Activated naive CD8-positive, alpha-beta T cell treated with anti-CD3 and anti-CD28 coated beads, Interleukin-2, amount 50 U/mL, for 24 hours (primary cell): Measurements from ENCODE around the gene CAND1.
A peak's percentile ranks its signal among the peaks of the same experiment; 100 is the strongest.

Experiments
- ATAC-seq: fragments of 150-1000 bp; cut with Tn5 transposase; one replicate; pipeline ENCODE4 v1.10.0; 2021
- DNase-seq: peaks from one replicate; pipeline ENCODE4 v3.0.0; 2021
- H3K27ac Mint-ChIP-seq: one replicate; pipeline ENCODE4 v1.8.0; 2021; ENCODE audit warnings: mild to moderate bottlenecking, mixed read lengths
- H3K27me3 Mint-ChIP-seq: one replicate; pipeline ENCODE4 v1.8.0; 2021; ENCODE audit warnings: mixed read lengths
- H3K36me3 Mint-ChIP-seq: one replicate; pipeline ENCODE4 v1.8.0; 2021; ENCODE audit warnings: low read depth, mixed read lengths
- H3K4me1 Mint-ChIP-seq: one replicate; pipeline ENCODE4 v1.8.0; 2021; ENCODE audit warnings: mixed read lengths
- H3K4me3 Mint-ChIP-seq: one replicate; pipeline ENCODE4 v1.8.0; 2021; ENCODE audit warnings: mild to moderate bottlenecking, moderate library complexity, mixed read lengths
- H3K9me3 Mint-ChIP-seq: one replicate; pipeline ENCODE4 v1.8.0; 2021; ENCODE audit warnings: mixed read lengths

CAND1 gene

DNA sequence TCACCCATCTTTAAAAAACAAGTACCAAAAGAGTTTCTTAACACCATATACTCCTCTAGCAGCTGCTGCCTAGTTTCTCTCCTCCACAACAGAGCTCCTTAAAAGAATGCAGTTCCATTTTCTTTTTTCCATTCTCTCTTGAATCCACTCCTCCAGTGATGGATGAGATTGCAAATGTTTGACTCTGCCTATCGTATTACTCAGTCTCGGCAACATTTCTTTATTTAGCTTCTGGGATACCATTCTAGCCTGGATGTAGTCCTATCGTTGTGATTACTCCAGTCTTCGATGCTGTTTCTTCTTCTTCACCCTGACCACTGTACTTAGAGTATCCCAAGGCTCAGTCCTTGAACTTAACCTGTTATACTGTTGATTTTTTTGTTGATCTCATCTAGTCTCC is 30.8 kb downstream of the CAND1 start:
- no peaks in the 10 kb centered on the region for H3K27me3 Mint-ChIP-seq
- H3K27ac Mint-ChIP-seq: no peak overlapping the region
- H3K36me3 Mint-ChIP-seq: peaks cover 66% of the 10 kb centered on the region
- DNase-seq (no peak), ATAC-seq (no peak)
- peaks cover 2% of the 10 kb centered on the region for H3K4me1 Mint-ChIP-seq
- no peak overlapping the region for H3K4me3 Mint-ChIP-seq
- no peaks in the 10 kb centered on the region for H3K9me3 Mint-ChIP-seq

DNA sequence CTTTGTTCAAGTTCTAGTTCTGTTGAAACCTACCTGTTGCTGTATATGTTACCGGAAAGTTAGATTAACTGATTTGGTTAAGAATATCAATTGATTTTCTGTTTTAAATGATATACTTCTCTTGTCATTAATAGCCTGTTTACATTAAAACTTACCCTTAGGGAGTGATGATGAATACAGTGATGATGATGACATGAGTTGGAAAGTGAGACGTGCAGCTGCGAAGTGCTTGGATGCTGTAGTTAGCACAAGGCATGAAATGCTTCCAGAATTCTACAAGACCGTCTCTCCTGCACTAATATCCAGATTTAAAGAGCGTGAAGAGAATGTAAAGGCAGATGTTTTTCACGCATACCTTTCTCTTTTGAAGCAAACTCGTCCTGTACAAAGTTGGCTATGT is 33.0 kb downstream of the CAND1 start:
- Mint-ChIP-seq H3K27me3 (no peaks in the 10 kb centered on the region), H3K4me1 (peaks cover 2% of the 10 kb centered on the region), H3K36me3 (peaks cover 70% of the 10 kb centered on the region), H3K9me3 (no peaks in the 10 kb centered on the region), H3K27ac (no peak overlapping the region), H3K4me3 (no peak overlapping the region)
- DNase-seq (no peak), ATAC-seq (no peak)

DNA sequence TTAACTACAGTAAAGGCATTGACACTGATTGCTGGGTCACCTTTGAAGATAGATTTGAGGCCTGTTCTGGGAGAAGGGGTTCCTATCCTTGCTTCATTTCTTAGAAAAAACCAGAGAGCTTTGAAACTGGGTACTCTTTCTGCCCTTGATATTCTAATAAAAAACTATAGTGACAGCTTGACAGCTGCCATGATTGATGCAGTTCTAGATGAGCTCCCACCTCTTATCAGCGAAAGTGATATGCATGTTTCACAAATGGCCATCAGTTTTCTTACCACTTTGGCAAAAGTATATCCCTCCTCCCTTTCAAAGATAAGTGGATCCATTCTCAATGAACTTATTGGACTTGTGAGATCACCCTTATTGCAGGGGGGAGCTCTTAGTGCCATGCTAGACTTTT is 36.4 kb downstream of the CAND1 start:
- ATAC-seq (no peak), DNase-seq (no peak)
- H3K4me1 Mint-ChIP-seq: no peaks in the 10 kb centered on the region
- no peaks in the 10 kb centered on the region for H3K27me3 Mint-ChIP-seq
- H3K9me3 Mint-ChIP-seq: no peaks in the 10 kb centered on the region
- peaks cover 71% of the 10 kb centered on the region for H3K36me3 Mint-ChIP-seq
- H3K4me3 Mint-ChIP-seq: no peak overlapping the region
- H3K27ac Mint-ChIP-seq: no peak overlapping the region

DNA sequence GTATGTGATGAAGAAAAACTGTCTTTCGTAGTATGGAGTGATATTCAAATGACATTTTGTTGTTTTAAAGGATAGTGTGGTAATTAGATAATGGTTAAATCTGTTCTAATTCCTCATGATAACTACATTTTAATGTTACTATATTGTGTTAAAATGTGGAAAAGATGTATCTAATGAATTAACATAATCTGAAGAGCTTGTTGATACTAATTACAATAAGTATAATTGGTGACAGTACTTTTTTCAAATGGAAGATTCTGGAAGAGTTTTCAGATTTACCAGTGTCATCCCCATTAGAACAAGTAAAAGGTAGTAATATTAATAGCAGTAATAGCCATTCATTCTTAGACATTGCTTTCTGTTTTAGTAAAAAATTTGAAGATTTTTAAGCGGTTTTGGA is 37.6 kb downstream of the CAND1 start:
- Mint-ChIP-seq H3K4me1 (no peaks in the 10 kb centered on the region), H3K27ac (no peak overlapping the region), H3K9me3 (no peaks in the 10 kb centered on the region), H3K36me3 (peaks cover 78% of the 10 kb centered on the region), H3K27me3 (no peaks in the 10 kb centered on the region), H3K4me3 (no peak overlapping the region)
- ATAC-seq (no peak), DNase-seq (no peak)

DNA sequence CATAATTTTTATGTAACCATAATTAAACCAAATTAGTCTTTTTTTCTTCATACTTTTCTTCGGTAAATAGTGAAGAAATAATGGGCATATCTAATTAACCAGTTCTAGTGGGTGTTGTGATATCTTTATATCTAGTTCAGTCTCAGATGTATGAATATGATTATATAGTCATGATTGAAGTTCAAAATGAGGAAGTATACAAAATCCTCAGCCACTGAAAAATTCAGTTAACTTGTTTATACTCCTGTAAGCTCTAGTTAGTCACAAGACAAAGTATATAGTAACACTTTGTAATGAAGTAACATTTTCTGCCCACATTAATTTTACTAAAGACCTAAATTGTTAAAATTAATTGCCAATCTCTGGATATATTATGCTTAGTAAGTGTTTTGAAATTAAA is 46.5 kb downstream of the CAND1 start:
- Mint-ChIP-seq H3K9me3 (no peaks in the 10 kb centered on the region), H3K27me3 (no peaks in the 10 kb centered on the region), H3K27ac (no peak overlapping the region), H3K36me3 (peaks cover 69% of the 10 kb centered on the region), H3K4me3 (no peak overlapping the region), H3K4me1 (peaks cover 7% of the 10 kb centered on the region)
- DNase-seq (no peak), ATAC-seq (no peak)

DNA sequence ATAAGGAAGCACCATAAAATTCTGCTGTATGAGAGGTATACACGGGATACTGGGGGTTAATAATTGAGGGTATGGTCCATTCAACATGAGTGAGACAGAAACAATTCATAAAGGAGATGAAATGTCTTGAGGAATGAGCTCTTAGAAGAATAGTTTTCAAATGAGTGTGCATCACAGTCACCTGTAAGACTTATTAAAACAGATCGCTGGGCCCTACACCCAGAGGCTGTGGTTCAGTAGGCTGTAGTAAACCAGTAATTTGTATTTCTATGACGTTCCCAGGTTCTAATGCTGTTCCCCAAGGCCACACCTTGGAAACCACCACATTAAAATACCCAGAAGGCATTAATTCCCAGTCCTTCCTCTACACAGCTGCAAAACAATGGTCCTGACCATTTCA is 49.6 kb downstream of the CAND1 start:
- Mint-ChIP-seq H3K4me3 (no peak overlapping the region), H3K4me1 (peaks cover 15% of the 10 kb centered on the region), H3K36me3 (peaks cover 67% of the 10 kb centered on the region), H3K9me3 (no peaks in the 10 kb centered on the region), H3K27ac (no peak overlapping the region), H3K27me3 (no peaks in the 10 kb centered on the region)
- ATAC-seq: no peak
- no peak for DNase-seq

DNA sequence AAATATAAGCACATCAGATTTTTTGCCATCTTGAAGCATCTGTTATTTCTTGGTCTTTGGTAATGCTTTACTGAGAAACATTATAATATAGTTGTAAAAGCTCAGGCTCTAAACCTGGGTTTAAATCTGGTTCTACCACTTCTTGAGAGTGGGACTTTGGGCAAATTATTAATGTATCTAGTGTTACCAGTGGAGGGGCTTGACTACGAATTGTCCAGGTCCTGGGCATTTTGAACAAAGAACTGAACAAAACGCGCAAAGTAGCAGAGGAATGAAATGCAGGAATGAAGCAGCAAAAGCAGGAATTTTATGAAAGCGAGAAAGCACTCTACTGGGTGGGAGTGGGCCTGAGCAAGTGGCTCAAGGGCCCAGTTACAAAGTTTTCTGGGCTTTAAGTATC is 50.8 kb downstream of the CAND1 start:
- ATAC-seq (no peak), DNase-seq (no peak)
- H3K27ac Mint-ChIP-seq: no peak overlapping the region
- H3K4me1 Mint-ChIP-seq: peaks cover 15% of the 10 kb centered on the region
- no peaks in the 10 kb centered on the region for H3K27me3 Mint-ChIP-seq
- H3K9me3 Mint-ChIP-seq: no peaks in the 10 kb centered on the region
- H3K4me3 Mint-ChIP-seq: no peak overlapping the region
- H3K36me3 Mint-ChIP-seq: peaks cover 59% of the 10 kb centered on the region

DNA sequence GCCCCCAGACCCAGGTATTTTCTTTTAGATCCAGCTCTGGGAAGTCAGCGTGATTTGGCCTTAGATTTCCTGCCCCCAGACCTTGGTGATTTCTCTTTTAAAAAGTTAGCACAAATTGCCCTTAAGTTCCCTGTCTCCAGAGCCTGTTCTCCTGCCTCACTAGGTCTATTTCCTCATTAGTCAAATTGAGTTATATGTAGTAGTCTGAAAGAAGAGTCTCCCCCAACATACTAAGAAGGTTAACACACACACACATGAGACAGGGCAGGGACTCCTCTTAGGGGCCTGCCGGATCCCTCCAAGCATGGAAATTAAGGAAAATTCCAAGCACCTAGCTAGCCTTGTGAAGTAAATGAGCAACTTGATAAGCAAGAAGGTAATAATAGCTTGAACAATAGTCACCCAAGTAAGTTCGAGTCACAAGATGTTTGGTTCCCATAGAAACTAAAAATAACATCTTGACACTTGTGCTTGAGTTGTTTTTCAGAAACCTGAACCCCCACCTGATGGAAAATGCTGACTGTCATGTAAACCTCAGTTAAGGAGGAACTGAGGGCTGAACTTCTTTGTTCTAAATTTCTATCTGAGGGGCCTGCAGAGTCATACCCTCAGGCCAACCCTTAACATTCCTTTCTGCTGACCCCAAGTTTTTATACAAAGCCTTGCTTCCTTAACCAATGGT is 51.6 kb downstream of the CAND1 start:
- DNase-seq (no peak), ATAC-seq (peak; percentile 58)
- peaks cover 55% of the 10 kb centered on the region for H3K36me3 Mint-ChIP-seq
- H3K4me3 Mint-ChIP-seq: no peak overlapping the region
- no peaks in the 10 kb centered on the region for H3K9me3 Mint-ChIP-seq
- H3K4me1 Mint-ChIP-seq: peaks cover 15% of the 10 kb centered on the region
- H3K27ac Mint-ChIP-seq: peak overlapping the region; percentile 24
- H3K27me3 Mint-ChIP-seq: no peaks in the 10 kb centered on the region

DNA sequence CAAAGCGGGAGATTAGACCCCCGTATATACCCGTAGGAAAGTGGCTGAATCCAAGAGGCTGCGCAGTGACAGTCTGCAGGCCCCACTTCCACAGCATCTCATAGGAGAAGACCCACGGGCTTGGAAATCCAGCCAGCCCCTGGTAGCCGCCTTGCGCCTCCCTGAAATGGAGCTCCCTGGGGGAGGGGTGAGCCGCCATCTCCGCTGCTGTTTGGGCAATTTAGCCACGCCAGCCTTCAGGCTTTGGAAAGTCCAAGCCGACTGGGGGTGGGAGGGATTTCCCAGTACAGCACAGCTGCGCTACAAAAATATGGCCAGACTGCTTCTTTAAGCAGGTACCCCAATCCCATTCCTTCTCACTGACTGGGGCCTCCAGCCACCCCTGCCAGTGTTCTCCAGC is 53.4 kb downstream of the CAND1 start:
- Mint-ChIP-seq H3K4me1 (peaks cover 15% of the 10 kb centered on the region), H3K36me3 (peaks cover 44% of the 10 kb centered on the region), H3K9me3 (no peaks in the 10 kb centered on the region), H3K27ac (no peak overlapping the region), H3K27me3 (no peaks in the 10 kb centered on the region), H3K4me3 (no peak overlapping the region)
- DNase-seq: no peak
- ATAC-seq: no peak

DNA sequence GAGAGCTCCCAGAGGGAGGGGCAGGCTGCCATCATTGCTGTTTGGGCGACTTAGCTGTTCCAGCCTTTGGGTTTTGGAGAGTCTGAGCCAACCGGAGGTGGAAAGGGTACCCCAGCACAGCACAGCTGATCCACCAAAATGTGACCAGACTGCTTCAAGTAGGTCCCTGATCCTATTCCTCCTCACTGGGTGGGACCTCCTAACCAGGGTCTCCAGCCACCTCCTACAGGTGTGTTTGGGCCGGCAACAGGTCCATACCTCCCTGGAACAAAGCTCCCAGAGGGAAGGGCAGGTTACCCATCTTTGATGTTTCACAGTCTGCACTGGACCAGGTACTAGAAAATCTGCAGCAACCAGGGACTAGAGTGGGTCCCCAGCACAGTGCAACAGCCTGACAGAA is 53.8 kb downstream of the CAND1 start:
- DNase-seq (no peak), ATAC-seq (no peak)
- no peaks in the 10 kb centered on the region for H3K27me3 Mint-ChIP-seq

DNA sequence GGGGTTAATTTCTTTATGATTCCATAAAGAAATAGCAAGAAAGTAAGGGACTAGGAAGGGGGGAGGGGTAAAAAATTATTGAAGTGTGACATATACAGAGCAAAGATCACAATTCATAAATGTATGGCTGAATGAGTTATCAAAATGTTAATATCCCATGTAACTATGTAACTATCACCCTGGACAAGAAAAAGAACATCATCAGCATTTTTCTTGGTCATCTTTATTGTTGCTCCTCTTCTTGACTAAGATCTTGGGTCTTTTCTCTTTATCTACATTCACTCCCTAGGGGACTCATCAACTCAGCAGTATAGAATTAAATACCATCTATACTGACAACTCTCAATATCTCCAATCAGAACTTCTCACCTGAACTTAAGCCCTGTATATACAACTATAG is 57.5 kb downstream of the CAND1 start:
- ATAC-seq: no peak
- peaks cover 3% of the 10 kb centered on the region for H3K9me3 Mint-ChIP-seq
- H3K4me1 Mint-ChIP-seq: peaks cover 2% of the 10 kb centered on the region
- H3K27me3 Mint-ChIP-seq: no peaks in the 10 kb centered on the region
- H3K36me3 Mint-ChIP-seq: peaks cover 16% of the 10 kb centered on the region
- H3K4me3 Mint-ChIP-seq: no peak overlapping the region
- H3K27ac Mint-ChIP-seq: no peak overlapping the region
- DNase-seq: no peak

More for the DNA sequence above, 53.8 kb downstream of the CAND1 start:
- Mint-ChIP-seq H3K27ac (no peak overlapping the region), H3K9me3 (no peaks in the 10 kb centered on the region), H3K36me3 (peaks cover 41% of the 10 kb centered on the region), H3K4me3 (no peak overlapping the region), H3K4me1 (peaks cover 15% of the 10 kb centered on the region)

DNA sequence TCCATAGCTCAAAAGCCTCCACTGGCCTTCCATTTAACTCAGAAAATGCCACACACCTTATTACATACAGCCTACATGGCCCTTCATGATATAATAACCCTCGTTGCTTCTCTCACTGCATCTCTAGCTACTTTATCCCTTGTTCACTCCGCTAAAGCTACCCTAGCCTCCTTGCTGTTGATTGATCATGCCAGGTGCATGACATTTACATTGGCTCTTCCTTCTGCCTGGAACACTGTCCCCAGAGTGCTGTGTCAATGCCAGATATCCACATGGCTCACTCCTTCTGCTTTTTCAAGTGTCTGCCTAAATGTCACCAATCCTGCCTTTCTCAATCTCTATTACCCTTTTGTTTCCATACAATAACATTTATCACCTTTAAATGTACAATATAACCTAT is 58.3 kb downstream of the CAND1 start:
- no peak for ATAC-seq
- Mint-ChIP-seq H3K4me1 (peaks cover 2% of the 10 kb centered on the region), H3K27ac (no peak overlapping the region), H3K36me3 (peaks cover 9% of the 10 kb centered on the region), H3K4me3 (no peak overlapping the region), H3K9me3 (peaks cover 3% of the 10 kb centered on the region), H3K27me3 (no peaks in the 10 kb centered on the region)
- DNase-seq: no peak

DNA sequence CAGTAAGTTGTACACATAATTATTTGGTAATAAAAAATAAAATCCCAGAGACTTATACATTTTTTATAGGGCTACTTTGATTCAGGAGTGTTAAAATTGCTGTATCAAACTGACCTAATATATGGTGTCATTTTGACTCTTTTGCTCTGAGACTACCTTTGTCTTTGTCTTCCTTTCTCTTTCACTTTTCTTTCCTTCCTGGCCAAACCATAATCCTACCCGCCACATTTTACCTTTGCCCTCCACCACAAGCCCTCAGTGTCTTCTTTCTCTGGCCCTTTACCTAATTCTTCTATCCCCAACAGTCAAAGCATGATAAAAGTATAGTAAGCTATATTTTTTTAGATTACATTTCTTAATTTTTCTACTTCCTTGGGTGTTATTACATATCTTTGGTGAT is 62.0 kb downstream of the CAND1 start:
- H3K4me1 Mint-ChIP-seq: peaks cover 2% of the 10 kb centered on the region
- ATAC-seq (no peak), DNase-seq (no peak)
- no peak overlapping the region for H3K27ac Mint-ChIP-seq
- no peaks in the 10 kb centered on the region for H3K27me3 Mint-ChIP-seq
- peaks cover 13% of the 10 kb centered on the region for H3K36me3 Mint-ChIP-seq
- H3K9me3 Mint-ChIP-seq: peaks cover 19% of the 10 kb centered on the region
- H3K4me3 Mint-ChIP-seq: no peak overlapping the region

DNA sequence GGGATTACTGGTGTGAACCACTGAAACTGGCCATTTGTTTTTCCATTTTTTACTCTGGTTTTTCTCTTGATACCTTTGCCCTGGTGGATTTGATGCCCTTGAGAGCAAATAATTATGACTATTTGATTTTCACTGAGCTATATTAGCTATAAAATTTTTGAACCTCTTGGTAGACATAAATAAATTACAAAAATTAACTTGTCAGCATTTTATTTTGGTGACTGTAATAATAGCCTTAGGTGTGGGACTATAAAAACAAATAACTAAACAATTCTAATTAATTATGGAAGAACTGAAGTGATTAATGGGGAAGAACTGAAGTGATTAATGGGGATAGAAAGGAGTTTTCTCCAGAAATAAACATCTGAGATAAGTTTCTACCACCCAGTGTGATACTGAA is 62.7 kb downstream of the CAND1 start:
- peaks cover 23% of the 10 kb centered on the region for H3K9me3 Mint-ChIP-seq
- H3K4me1 Mint-ChIP-seq: peaks cover 2% of the 10 kb centered on the region
- no peak overlapping the region for H3K4me3 Mint-ChIP-seq
- peaks cover 13% of the 10 kb centered on the region for H3K36me3 Mint-ChIP-seq
- ATAC-seq (no peak), DNase-seq (no peak)
- no peak overlapping the region for H3K27ac Mint-ChIP-seq
- H3K27me3 Mint-ChIP-seq: no peaks in the 10 kb centered on the region

DNA sequence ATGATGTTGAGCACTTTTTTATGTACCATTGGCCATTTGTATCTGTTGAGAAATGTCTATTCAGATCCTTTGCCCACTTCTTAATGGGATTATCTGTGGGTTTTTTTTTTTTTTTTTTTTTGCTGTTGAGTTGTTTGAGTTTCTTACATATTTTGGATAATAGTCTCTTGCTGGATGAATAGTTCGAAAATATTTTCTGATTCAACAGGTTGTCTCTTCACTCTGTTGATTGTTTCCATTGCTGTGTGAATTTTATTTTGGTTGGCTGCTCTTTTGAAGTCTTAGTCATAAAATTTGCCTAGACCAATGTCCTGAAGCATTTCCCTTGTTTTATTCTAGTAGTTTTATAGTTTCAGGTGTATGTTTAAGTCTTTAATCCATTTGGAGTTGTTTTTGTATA is 64.5 kb downstream of the CAND1 start:
- Mint-ChIP-seq H3K9me3 (peaks cover 39% of the 10 kb centered on the region), H3K4me3 (no peak overlapping the region), H3K27me3 (no peaks in the 10 kb centered on the region), H3K27ac (no peak overlapping the region), H3K36me3 (peaks cover 21% of the 10 kb centered on the region), H3K4me1 (peaks cover 2% of the 10 kb centered on the region)
- DNase-seq: no peak
- ATAC-seq: no peak

DNA sequence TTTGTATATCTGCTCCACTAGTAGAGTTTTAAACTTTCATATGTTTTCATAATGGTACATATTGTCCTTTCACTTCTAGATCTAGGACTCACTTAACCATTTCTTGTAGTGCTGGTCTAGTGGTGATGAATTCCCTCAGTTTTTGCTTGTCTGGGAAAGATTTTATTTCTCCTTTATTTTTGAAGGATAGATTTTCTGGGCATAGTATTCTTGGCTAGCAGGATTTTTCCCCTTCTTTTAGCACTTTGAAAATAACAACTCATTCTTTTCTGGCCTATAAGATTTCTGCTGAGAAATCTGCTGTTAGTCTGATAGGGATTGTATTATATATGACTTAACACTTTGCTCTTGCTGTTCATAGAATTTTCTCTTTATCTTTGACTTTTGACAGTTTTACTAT is 69.3 kb downstream of the CAND1 start:
- Mint-ChIP-seq H3K36me3 (peaks cover 32% of the 10 kb centered on the region), H3K4me1 (no peaks in the 10 kb centered on the region), H3K4me3 (no peak overlapping the region), H3K27ac (no peak overlapping the region), H3K9me3 (peaks cover 49% of the 10 kb centered on the region), H3K27me3 (no peaks in the 10 kb centered on the region)
- no peak for ATAC-seq
- no peak for DNase-seq
